DND-41 (cell line): Measurements from ENCODE around the gene TOX2.

Source experiments
- EZH2 ChIP-seq: IDR thresholded peaks from 3 replicates; pipeline ENCODE4 v1.6.1; 2012; ENCODE audit warnings: borderline replicate concordance, low read depth, mild to moderate bottlenecking, moderate library complexity, low read length, inconsistent platforms; ENCODE audit not compliant: severe bottlenecking
- TF ChIP-seq, protein P1 (sequence below): IDR thresholded peaks from 2 replicates; pipeline ENCODE4 v1.5.1; 2012; ENCODE audit warnings: borderline replicate concordance, low read length, moderate library complexity, mild to moderate bottlenecking; ENCODE audit not compliant: poor library complexity, severe bottlenecking; ENCODE audit errors: extremely low read depth

DNA sequence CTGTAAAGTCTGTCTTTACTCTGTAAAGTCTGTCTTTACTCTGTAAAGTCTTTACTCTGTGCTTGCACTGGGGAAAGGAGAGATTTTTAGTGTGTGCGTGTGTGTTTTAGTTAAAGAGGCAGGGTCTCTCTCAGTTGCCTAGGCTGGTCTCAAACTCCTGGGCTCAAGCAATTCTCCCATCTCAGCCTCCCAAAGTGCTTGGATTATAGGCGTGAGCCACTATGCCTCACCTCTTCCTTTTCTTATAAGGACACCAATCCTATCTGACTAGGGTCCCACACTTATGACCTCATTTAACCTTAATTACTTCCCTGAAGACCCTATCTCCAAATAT lies 178.6 kb downstream of the TOX2 start:
- TF ChIP-seq EZH2, result no peak
- TF ChIP-seq, protein P1, sequence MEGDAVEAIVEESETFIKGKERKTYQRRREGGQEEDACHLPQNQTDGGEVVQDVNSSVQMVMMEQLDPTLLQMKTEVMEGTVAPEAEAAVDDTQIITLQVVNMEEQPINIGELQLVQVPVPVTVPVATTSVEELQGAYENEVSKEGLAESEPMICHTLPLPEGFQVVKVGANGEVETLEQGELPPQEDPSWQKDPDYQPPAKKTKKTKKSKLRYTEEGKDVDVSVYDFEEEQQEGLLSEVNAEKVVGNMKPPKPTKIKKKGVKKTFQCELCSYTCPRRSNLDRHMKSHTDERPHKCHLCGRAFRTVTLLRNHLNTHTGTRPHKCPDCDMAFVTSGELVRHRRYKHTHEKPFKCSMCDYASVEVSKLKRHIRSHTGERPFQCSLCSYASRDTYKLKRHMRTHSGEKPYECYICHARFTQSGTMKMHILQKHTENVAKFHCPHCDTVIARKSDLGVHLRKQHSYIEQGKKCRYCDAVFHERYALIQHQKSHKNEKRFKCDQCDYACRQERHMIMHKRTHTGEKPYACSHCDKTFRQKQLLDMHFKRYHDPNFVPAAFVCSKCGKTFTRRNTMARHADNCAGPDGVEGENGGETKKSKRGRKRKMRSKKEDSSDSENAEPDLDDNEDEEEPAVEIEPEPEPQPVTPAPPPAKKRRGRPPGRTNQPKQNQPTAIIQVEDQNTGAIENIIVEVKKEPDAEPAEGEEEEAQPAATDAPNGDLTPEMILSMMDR, result no peak
